ENCODE measurements around the gene PNPLA7. TPM values are rescaled to one million over a fixed set of nuclear protein-coding genes. Genes with fewer than 3 reads are reported as not detected.

The PNPLA7 gene
- total RNA-seq, 1 donor from 2014 or later: 3.9 TPM

GRCh38 chr9:137429974-137430722 lies 120.1 kb downstream of the PNPLA7 start:
- TF ChIP-seq CTCF (IDR thresholded peaks at IDR 0.05; ENCODE audit: unreplicated experiment): no peak
- Mint-ChIP-seq H3K27ac (ENCODE audit: unreplicated experiment) (no peak overlapping the region), H3K4me1 (ENCODE audit: unreplicated experiment) (no peaks in the 10 kb centered on the region), H3K9me3 (ENCODE audit: unreplicated experiment) (no peaks in the 10 kb centered on the region), H3K36me3 (ENCODE audit: low read depth, unreplicated experiment) (no peaks in the 10 kb centered on the region), H3K27me3 (ENCODE audit: unreplicated experiment) (no peaks in the 10 kb centered on the region), H3K4me3 (ENCODE audit: unreplicated experiment) (no peak overlapping the region)
- no peak for DNase-seq (ENCODE audit: low spot score)

- H3K9me3 Mint-ChIP-seq (ENCODE audit: unreplicated experiment): no peaks in the 10 kb centered on the region
- no peak for TF ChIP-seq CTCF (IDR thresholded peaks at IDR 0.05; ENCODE audit: unreplicated experiment)
- H3K27me3 Mint-ChIP-seq (ENCODE audit: unreplicated experiment): peaks cover 5% of the 10 kb centered on the region
- H3K4me1 Mint-ChIP-seq (ENCODE audit: unreplicated experiment): no peaks in the 10 kb centered on the region
- no peak overlapping the region for H3K4me3 Mint-ChIP-seq (ENCODE audit: unreplicated experiment)
- H3K27ac Mint-ChIP-seq (ENCODE audit: unreplicated experiment): no peak overlapping the region
- no peak for DNase-seq (ENCODE audit: low spot score)
- H3K36me3 Mint-ChIP-seq (ENCODE audit: low read depth, unreplicated experiment): no peaks in the 10 kb centered on the region
These were observed 120.7 kb downstream of the PNPLA7 start for GRCh38 chr9:137429546-137429890.

- no peaks in the 10 kb centered on the region for H3K36me3 Mint-ChIP-seq (ENCODE audit: low read depth, unreplicated experiment)
- H3K4me1 Mint-ChIP-seq (ENCODE audit: unreplicated experiment): no peaks in the 10 kb centered on the region
- H3K27ac Mint-ChIP-seq (ENCODE audit: unreplicated experiment): no peak overlapping the region
- H3K4me3 Mint-ChIP-seq (ENCODE audit: unreplicated experiment): no peak overlapping the region
- peaks cover 10% of the 10 kb centered on the region for H3K27me3 Mint-ChIP-seq (ENCODE audit: unreplicated experiment)
- DNase-seq (ENCODE audit: low spot score): no peak
- no peak for TF ChIP-seq CTCF (IDR thresholded peaks at IDR 0.05; ENCODE audit: unreplicated experiment)
- no peaks in the 10 kb centered on the region for H3K9me3 Mint-ChIP-seq (ENCODE audit: unreplicated experiment)
These were observed 121.2 kb downstream of the PNPLA7 start for GRCh38 chr9:137428841-137429545.

- no peaks in the 10 kb centered on the region for H3K36me3 Mint-ChIP-seq (ENCODE audit: low read depth, unreplicated experiment)
- H3K4me1 Mint-ChIP-seq (ENCODE audit: unreplicated experiment): no peaks in the 10 kb centered on the region
- H3K27ac Mint-ChIP-seq (ENCODE audit: unreplicated experiment): no peak overlapping the region
- H3K9me3 Mint-ChIP-seq (ENCODE audit: unreplicated experiment): no peaks in the 10 kb centered on the region
- peaks cover 10% of the 10 kb centered on the region for H3K27me3 Mint-ChIP-seq (ENCODE audit: unreplicated experiment)
- no peak overlapping the region for H3K4me3 Mint-ChIP-seq (ENCODE audit: unreplicated experiment)
- no peak for TF ChIP-seq CTCF (IDR thresholded peaks at IDR 0.05; ENCODE audit: unreplicated experiment)
- no peak for DNase-seq (ENCODE audit: low spot score)
These were observed 121.9 kb downstream of the PNPLA7 start for GRCh38 chr9:137428311-137428630.
